ENCODE measurements around the gene RBM19.

RBM19 gene

DNA sequence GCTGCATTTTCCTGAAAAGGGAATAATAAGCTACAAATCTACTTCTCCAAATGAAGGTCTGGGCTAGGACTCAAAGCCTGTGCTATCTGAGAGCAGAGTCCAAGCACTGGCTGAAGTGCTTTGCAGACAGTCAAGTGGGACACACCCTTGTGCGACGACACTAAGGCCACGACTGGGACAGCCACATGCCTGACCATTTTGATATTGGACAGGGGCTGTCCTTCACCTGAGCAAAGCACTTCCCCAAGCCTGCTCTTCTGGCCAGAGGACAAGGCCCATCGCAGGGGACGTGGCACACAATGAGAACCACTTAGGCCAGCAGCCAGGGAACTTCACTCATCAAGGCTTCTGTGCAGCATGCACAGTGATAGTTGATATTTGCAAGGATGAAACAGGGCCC, 71.4 kb downstream of the RBM19 start:
- TF ChIP-seq, protein P1, sequence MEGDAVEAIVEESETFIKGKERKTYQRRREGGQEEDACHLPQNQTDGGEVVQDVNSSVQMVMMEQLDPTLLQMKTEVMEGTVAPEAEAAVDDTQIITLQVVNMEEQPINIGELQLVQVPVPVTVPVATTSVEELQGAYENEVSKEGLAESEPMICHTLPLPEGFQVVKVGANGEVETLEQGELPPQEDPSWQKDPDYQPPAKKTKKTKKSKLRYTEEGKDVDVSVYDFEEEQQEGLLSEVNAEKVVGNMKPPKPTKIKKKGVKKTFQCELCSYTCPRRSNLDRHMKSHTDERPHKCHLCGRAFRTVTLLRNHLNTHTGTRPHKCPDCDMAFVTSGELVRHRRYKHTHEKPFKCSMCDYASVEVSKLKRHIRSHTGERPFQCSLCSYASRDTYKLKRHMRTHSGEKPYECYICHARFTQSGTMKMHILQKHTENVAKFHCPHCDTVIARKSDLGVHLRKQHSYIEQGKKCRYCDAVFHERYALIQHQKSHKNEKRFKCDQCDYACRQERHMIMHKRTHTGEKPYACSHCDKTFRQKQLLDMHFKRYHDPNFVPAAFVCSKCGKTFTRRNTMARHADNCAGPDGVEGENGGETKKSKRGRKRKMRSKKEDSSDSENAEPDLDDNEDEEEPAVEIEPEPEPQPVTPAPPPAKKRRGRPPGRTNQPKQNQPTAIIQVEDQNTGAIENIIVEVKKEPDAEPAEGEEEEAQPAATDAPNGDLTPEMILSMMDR (IDR thresholded peaks at IDR 0.05) = no peak

DNA sequence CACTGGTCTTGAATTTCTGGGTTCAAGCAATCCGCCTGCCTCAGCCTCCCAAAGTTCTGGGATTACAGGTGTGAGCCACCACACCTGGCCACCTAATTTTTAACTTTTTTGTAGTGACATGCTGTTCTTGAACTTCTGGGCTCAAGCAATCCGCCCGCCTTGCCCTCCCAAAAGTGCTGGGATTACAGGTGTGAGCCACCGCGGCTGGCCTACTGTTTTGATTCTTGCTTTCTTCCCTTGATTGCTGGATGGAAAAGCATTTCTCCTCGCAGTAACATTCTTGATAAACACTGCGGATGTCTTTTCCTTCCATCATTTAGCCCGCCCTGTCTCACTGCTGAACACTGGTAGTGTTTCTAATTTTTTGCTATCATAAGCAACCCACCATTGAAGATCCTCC, 72.9 kb downstream of the RBM19 start:
- TF ChIP-seq, protein P1 (IDR thresholded peaks at IDR 0.05) = no peak

DNA sequence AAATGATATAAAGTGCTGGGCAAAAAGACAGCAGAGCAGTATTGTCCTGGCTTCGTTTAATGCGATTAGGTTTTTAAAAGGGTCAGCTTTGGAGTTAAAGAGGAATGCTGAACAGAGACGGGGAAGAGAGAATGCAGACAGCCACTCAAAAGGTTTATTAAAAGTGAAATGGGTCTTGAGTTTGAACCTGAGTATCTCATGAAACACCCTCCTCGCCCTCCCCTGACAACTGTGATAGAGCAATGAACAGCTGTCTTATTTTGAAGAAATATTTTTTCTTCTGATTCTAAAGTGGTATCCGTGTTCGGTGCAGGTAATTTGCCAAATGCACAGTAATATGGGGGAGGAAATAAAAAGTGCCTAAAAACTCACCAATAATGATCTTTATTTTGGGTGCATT, 73.6 kb downstream of the RBM19 start:
- TF ChIP-seq, protein P1 (IDR thresholded peaks at IDR 0.05) = no peak

DNA sequence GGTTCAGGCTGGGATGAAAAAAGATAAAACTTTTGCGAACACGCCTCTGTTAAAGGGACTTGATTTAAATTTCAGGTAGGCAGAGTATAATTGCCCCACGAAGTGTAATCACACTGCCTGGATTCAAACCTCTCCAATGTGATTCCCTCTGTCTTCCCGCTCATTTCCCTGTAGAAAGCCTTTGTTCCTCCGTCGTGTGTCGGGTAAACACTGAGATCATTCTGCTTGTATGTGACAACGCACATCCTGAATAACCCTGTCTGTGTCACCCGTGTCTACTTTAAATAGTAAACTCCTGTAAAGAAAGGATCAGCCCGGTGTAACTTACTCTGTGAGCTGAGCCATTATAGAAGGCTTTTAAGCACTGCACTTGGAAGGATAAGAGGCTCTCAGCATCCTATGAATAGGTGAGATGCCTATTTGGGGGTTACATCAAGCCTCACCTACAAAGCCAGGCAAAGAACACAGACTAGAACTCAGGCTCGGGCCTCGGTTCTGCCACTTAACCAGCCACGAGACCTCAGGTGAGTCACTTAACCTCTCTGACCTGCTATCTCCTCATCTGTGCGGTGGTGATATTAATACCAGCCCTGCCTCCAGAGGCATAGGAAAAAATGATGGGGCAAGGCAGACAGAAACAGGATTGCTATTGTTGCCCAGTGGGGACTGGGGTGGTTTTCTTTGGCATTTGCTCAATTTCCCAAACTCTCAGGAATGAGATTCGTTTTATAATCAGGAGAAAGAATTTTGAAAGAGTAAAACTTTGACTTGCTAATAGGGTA, 74.2 kb downstream of the RBM19 start:
- TF ChIP-seq, protein P1 (IDR thresholded peaks at IDR 0.05) = no peak

DNA sequence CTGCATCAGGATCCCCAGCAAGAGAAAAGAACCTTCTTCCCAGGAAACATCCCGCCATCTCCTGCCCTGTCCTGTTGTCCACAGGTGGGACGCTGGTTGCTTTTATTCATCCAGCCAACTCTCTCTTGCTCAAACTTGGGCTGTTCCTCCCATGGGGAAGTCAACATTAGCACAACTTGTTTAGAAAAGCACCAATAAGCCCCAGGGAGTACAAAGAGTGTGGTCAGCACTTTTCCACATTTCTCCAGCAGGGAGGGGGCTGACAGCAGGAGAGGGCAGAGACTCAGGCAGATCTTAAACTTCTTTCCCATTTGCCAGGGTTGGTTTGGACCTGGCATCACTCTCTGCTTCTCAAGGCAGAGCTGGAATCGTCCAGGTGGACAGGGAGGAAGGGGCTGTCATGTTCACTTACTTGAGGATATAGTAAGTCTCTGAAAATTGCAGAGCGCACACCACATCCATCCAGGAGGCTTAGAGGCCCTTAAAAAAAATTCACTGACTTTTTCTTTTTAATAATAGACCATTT, 74.9 kb downstream of the RBM19 start:
- TF ChIP-seq, protein P1 (IDR thresholded peaks at IDR 0.05) = no peak

DNA sequence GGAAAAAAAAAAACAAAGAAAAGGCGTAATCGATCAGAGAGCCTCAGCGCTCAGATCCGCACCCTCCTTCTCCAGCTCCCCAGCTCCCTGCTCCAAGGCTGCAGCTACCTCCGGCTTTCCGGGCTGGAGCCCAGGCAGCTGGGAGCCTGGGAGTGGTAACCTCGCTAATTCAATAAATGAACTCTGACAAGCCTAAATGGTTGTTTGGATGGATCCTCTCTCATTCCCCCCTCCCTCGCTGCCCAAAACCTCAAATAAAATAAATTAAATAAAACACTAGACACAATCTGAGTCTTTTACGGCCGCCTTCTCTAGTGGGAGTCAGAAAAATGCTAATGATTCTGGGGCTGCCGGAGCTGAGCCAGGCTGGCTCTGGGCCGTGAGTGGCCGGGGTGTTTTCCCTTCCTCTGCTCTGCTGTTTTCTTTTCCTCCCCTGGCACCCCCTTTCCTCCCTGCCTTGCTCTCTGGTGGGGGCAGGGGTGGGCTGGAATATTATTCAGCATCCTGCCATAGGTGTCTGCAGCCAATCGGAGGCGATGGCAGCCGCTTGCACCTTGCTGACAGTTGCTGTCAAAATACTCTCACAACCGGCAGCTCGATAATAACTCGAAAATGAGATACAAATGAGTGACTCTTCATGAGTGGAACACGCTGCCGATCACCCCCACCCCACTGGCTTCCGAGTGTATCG, 76.1 kb downstream of the RBM19 start:
- TF ChIP-seq, protein P1 (IDR thresholded peaks at IDR 0.05) = no peak

DNA sequence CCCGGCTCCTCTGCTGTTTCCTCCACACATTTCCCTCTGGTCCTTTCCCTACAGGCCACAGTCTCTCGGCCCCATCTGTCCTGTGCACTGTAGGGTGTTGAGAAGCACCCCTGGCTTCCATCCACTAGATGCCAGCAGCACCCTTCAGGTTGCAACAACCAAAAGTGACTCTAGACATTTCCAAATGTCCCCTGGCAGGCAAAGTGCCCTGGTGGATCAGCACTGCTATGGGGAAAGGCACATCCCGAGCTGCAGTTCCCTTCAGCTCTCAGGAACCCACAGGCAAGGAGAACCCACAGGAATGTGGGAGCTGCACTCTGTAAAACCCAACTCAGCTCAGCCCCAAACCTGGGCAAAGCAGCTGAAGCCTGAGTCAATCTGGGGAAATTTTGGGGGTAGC, 77.0 kb downstream of the RBM19 start:
- TF ChIP-seq, protein P1 (IDR thresholded peaks at IDR 0.05) = no peak

Measured in LNCAP (cell line).